Thyroid gland (tissue), 4 donors: ENCODE results near the gene AKAP6. TPM values are rescaled to one million over a fixed set of nuclear protein-coding genes. Genes with fewer than 3 reads are reported as not detected.

ENCODE experiments used
- DNase-seq, 2 donors: peaks; one replicate each; pipeline ENCODE4 v3.0.0-alpha.2; 2019
- H3K27ac ChIP-seq, 3 donors: fragments of 200-600 bp; sonication (generic); 1 replicate in 2 of 3; 2 replicates in 1 of 3; pipeline ENCODE4 v1.5.1; 2016 to 2019; ENCODE audit warnings: mild to moderate bottlenecking in 1 of 3, moderate library complexity in 1 of 3
- H3K27me3 ChIP-seq: fragments of 200-600 bp; sonication (generic); one replicate; pipeline ENCODE4 v1.5.1; 2019
- H3K36me3 ChIP-seq, 2 donors: fragments of 200-600 bp; sonication (generic); one replicate each; pipeline ENCODE4 v1.5.1; 2016 to 2019
- H3K4me1 ChIP-seq, 2 donors: fragments of 200-600 bp; sonication (generic); one replicate each; pipeline ENCODE4 v1.5.1; 2017 to 2019
- H3K4me3 ChIP-seq, 3 donors: fragments of 200-600 bp; sonication (generic); replicated peaks in 1 of 3; 1 replicate in 2 of 3; 2 replicates in 1 of 3; pipeline ENCODE4 v1.5.1; 2016; ENCODE audit warnings: mild to moderate bottlenecking in 1 of 3
- H3K9me3 ChIP-seq: fragments of 200-600 bp; sonication (generic); one replicate; pipeline ENCODE4 v1.5.1; 2017
- CTCF ChIP-seq, 6 experiments: fragments of 200-600 bp in 3 of 6; fragments of 450-650 bp in 3 of 6; sonication (generic) in 3 of 6; IDR thresholded peaks; one replicate each; pipeline ENCODE4 v1.5.1; 2016 to 2019; ENCODE audit warnings: antibody characterized with exemption in 6 of 6, mild to moderate bottlenecking in 2 of 6, inconsistent platforms in 1 of 6, moderate library complexity in 1 of 6
- POLR2A ChIP-seq, 2 donors: fragments of 450-650 bp; IDR thresholded peaks; one replicate each; pipeline ENCODE4 v1.6.1; 2017; ENCODE audit warnings: antibody characterized with exemption in 2 of 2, mild to moderate bottlenecking in 2 of 2, moderate library complexity in 1 of 2
- WGBS, 2 donors: methylation state at CpG; one replicate each; pipeline ENCODE4 v1.1.5; 2017; 5-methylcytosine and 5-hydroxymethylcytosine counted together
- intact Hi-C: fragments of 100-400 bp; cut with DNase I; formaldehyde crosslinking; loops from one replicate; pipeline ENCODE4 v1.15.1; 2023
- total RNA-seq, 4 donors: library from RNA; depleted of rRNA; stranded (reverse); fragments of >200 nt; gene quantifications; one replicate each; pipeline ENCODE4 v1.2.3, GENCODE V29; 2016

The AKAP6 gene
- total RNA-seq, 4 donors from 2014 or later: 13.0 to 34.5 (median 22.7) TPM

GRCh38 chr14:32701475-32701874 lies 372.4 kb downstream of the AKAP6 start:
- Histone ChIP-seq H3K27ac (no peak overlapping the region), H3K9me3 (no peaks in the 10 kb centered on the region), H3K4me1 (peaks cover 9 to 10% of the 10 kb centered on the region in 2 donors), H3K27me3 (no peaks in the 10 kb centered on the region), H3K4me3 (no peak overlapping the region), H3K36me3 (no peaks in the 10 kb centered on the region)
- DNase-seq: no peak
- WGBS, 2 donors: 98% methylated on average over 2 of the region's 2 CpGs
- intact Hi-C loops: no loop called here
- TF ChIP-seq CTCF (IDR thresholded peaks at IDR 0.05): no peak
- no peak for TF ChIP-seq POLR2A (IDR thresholded peaks at IDR 0.05)

DNA sequence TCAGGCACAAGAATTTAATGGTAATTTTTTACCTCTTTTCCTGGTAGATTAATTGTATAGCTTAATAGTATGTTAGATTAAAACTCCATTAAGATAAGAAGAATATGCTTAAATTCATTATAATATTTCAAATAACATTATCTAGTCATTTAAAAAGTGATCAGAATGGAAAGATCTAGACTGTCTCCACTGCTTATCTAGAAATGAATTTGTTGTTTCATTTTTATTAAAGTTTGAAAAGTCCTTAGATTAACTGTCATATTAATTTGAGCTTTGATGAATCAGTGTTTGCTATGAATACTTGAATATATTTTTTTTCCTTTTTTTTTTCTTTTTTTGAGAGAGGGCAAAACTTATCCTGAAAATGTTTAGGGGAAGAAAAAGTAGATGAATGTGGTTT lies 373.0 kb downstream of the AKAP6 start:
- H3K36me3 ChIP-seq: no peaks in the 10 kb centered on the region
- TF ChIP-seq CTCF (IDR thresholded peaks at IDR 0.05): no peak
- TF ChIP-seq POLR2A (IDR thresholded peaks at IDR 0.05): no peak
- peaks cover 9 to 10% of the 10 kb centered on the region in 2 donors for H3K4me1 ChIP-seq
- no peak overlapping the region for H3K4me3 ChIP-seq
- H3K27ac ChIP-seq: no peak overlapping the region
- no peaks in the 10 kb centered on the region for H3K27me3 ChIP-seq
- DNase-seq: no peak
- no peaks in the 10 kb centered on the region for H3K9me3 ChIP-seq
- intact Hi-C loops: no loop called here

DNA sequence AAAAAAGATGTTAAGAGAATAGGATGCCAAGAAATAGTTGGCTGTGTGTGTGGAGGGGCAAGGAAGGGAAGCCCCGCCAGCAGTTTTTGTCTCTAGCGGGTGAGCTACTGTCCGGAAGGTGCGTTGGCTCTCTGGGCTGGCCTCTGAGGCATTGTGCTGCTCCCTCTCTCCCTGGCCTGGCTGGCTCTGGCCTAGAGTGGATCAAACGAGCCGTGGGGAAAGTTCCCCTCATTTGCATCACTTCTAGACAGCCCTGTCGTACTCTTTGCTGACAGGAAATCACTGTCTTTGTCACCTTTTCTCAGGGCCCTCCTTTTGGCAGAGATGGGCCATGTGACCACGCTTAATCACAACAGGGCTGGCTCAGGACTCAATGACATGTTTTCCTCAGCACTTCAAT lies 373.5 kb downstream of the AKAP6 start:
- 45 to 51% methylated on average over 8 of the region's 8 CpGs for WGBS, 2 donors
- Histone ChIP-seq H3K9me3 (no peaks in the 10 kb centered on the region), H3K4me1 (peaks cover 9 to 10% of the 10 kb centered on the region in 2 donors), H3K27ac (peak overlapping the region; percentile 14 to 36 (median 17)), H3K4me3 (no peak overlapping the region), H3K27me3 (no peaks in the 10 kb centered on the region), H3K36me3 (no peaks in the 10 kb centered on the region)
- intact Hi-C loops: no loop called here
- TF ChIP-seq POLR2A (IDR thresholded peaks at IDR 0.05) (no peak), CTCF (IDR thresholded peaks at IDR 0.05) (no peak)
- DNase-seq: peak; percentile 6 to 30

- Histone ChIP-seq H3K27me3 (no peaks in the 10 kb centered on the region), H3K4me3 (no peak overlapping the region), H3K9me3 (no peaks in the 10 kb centered on the region), H3K4me1 (peaks cover 9 to 10% of the 10 kb centered on the region in 2 donors), H3K27ac (peak overlapping the region; percentile 14 to 36 (median 17)), H3K36me3 (no peaks in the 10 kb centered on the region)
- TF ChIP-seq POLR2A (IDR thresholded peaks at IDR 0.05) (no peak), CTCF (IDR thresholded peaks at IDR 0.05) (no peak)
- 29 to 48% methylated on average over 4 of the region's 4 CpGs for WGBS, 2 donors
- intact Hi-C loops: no loop called here
- no peak for DNase-seq
Observed at GRCh38 chr14:32703183-32703621, 374.1 kb downstream of the AKAP6 start.

- Histone ChIP-seq H3K27ac (no peak overlapping the region), H3K4me1 (peaks cover 9 to 14% of the 10 kb centered on the region in 2 donors)
Observed at GRCh38 chr14:32706721-32707519, 377.8 kb downstream of the AKAP6 start.

More at GRCh38 chr14:32706721-32707519, 377.8 kb downstream of the AKAP6 start:
- TF ChIP-seq POLR2A (IDR thresholded peaks at IDR 0.05) (no peak), CTCF (IDR thresholded peaks at IDR 0.05) (no peak)
- Histone ChIP-seq H3K27me3 (no peaks in the 10 kb centered on the region), H3K4me3 (no peak overlapping the region), H3K36me3 (no peaks in the 10 kb centered on the region), H3K9me3 (no peaks in the 10 kb centered on the region)
- 83 to 88% methylated on average over 1 of the region's 1 CpG for WGBS, 2 donors
- DNase-seq: no peak
- intact Hi-C loops: no loop called here
